Mucosa of descending colon (tissue), 3 donors: ENCODE data around the gene TRIM37. TPM values are rescaled to one million over a fixed set of nuclear protein-coding genes. Genes with fewer than 3 reads are reported as not detected.
"Not testable (repeated sequence)": the region's sequence is repeated elsewhere in the genome, so short reads cannot be mapped to it uniquely, and the experiment has no call there.

Experiments used
- ATAC-seq: fragments of 200-7000 bp; cut with Tn5 transposase; one replicate; pipeline ENCODE4 v1.9.1; 2020; ENCODE audit warnings: mild to moderate bottlenecking, moderate library complexity
- DNase-seq, 3 donors: peaks; one replicate each; pipeline ENCODE4 v3.0.0-alpha.2; 2020
- H3K36me3 ChIP-seq: fragments of 200-600 bp; one replicate; pipeline ENCODE4 v1.8.0; 2021; ENCODE audit warnings: low read depth, mild to moderate bottlenecking
- H3K4me1 ChIP-seq: fragments of 200-600 bp; one replicate; pipeline ENCODE4 v1.8.0; 2021; ENCODE audit warnings: low read depth, mild to moderate bottlenecking
- H3K4me3 ChIP-seq: fragments of 200-600 bp; one replicate; pipeline ENCODE4 v1.8.0; 2021; ENCODE audit warnings: mild to moderate bottlenecking
- H3K9me3 ChIP-seq: fragments of 200-600 bp; one replicate; pipeline ENCODE4 v1.8.0; 2021; ENCODE audit warnings: mild to moderate bottlenecking
- CTCF ChIP-seq: fragments of 200-600 bp; IDR thresholded peaks from one replicate; pipeline ENCODE4 v1.8.0; 2022; ENCODE audit warnings: antibody characterized with exemption, mild to moderate bottlenecking
- intact Hi-C, 2 donors: fragments of 100-400 bp; cut with DNase I in 1 of 2; cut with micrococcal nuclease in 1 of 2; formaldehyde crosslinking; loops; one replicate each; pipeline versions ENCODE4 v1.11.0 to v1.11.1; 2022; cut with DNase I, micrococcal nuclease
- total RNA-seq, 3 donors: library from RNA; stranded (reverse); fragmentation: NEBNext Ultra II Directional in 2 of 3; extraction: Animal tissue kit (Norgen Biotek cat#: 25700) in 2 of 3; gene quantifications; one replicate each; pipeline versions ENCODE4 v1.2.1 to v1.2.4, GENCODE V29; 2021 to 2023
- donor health status: DM: no; HTN: no; CAD: no; lungs with moderate emphysema.
- donor health status: DM: no; HTN: no; CAD: no.
- donor health status: DM: no; HTN: yes; CAD: no.

Gene TRIM37
- total RNA-seq, 3 donors from 2014 or later, result 11.4 to 24.6 (median 14.5) TPM

GRCh38 chr17:59145571-59146096 is 39.0 kb upstream of the TRIM37 start:
- no peak for DNase-seq
- H3K9me3 ChIP-seq, result no peaks in the 10 kb centered on the region
- H3K4me3 ChIP-seq, result no peak overlapping the region
- no peak for TF ChIP-seq CTCF
- no peaks in the 10 kb centered on the region for H3K36me3 ChIP-seq
- ATAC-seq, result no peak
- H3K4me1 ChIP-seq, result no peaks in the 10 kb centered on the region
- intact Hi-C loops, result no loop called here

- H3K4me1 ChIP-seq, result no peaks in the 10 kb centered on the region
- DNase-seq (no peak), ATAC-seq (no peak)
- intact Hi-C loops, result no loop called here
- no peak overlapping the region for H3K4me3 ChIP-seq
- no peak for TF ChIP-seq CTCF
- H3K36me3 ChIP-seq, result no peaks in the 10 kb centered on the region
- no peaks in the 10 kb centered on the region for H3K9me3 ChIP-seq
Observed at GRCh38 chr17:59141860-59142259, 35.2 kb upstream of the TRIM37 start.

DNA sequence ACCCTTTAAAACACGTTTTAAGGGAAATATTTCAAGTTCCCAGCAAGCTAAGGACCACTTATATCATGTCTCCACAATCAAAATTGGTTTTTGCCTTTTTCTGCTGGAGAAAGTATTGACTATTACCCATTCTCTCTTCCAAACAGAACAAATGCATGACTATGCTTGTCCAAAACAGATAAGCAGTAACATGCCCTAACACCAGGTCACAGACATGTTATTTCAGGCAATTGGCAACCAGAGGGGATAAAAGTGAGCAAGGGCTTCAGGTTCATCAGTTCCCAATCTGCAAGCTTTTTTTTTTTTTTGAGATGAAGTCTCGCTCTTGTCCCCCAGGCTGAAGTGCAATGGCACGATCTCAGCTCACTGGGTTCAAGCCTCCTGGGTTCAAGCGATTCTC is 33.3 kb upstream of the TRIM37 start:
- TF ChIP-seq CTCF, result no peak
- no peaks in the 10 kb centered on the region for H3K36me3 ChIP-seq
- ATAC-seq (no peak), DNase-seq (no peak)
- H3K9me3 ChIP-seq, result no peaks in the 10 kb centered on the region
- intact Hi-C loops, result no loop called here
- no peaks in the 10 kb centered on the region for H3K4me1 ChIP-seq
- no peak overlapping the region for H3K4me3 ChIP-seq

- H3K36me3 ChIP-seq, ATAC-seq, H3K4me3 ChIP-seq, H3K4me1 ChIP-seq, H3K9me3 ChIP-seq, intact Hi-C loops, DNase-seq: not testable (repeated sequence)
Observed at GRCh38 chr17:59138339-59138738, 31.7 kb upstream of the TRIM37 start.

GRCh38 chr17:59131131-59131530 is 24.5 kb upstream of the TRIM37 start:
- Histone ChIP-seq H3K4me3 (no peak overlapping the region), H3K9me3 (no peaks in the 10 kb centered on the region), H3K4me1 (no peaks in the 10 kb centered on the region), H3K36me3 (no peaks in the 10 kb centered on the region)
- intact Hi-C loops, result no loop called here
- no peak for DNase-seq
- TF ChIP-seq CTCF, result no peak
- no peak for ATAC-seq

DNA sequence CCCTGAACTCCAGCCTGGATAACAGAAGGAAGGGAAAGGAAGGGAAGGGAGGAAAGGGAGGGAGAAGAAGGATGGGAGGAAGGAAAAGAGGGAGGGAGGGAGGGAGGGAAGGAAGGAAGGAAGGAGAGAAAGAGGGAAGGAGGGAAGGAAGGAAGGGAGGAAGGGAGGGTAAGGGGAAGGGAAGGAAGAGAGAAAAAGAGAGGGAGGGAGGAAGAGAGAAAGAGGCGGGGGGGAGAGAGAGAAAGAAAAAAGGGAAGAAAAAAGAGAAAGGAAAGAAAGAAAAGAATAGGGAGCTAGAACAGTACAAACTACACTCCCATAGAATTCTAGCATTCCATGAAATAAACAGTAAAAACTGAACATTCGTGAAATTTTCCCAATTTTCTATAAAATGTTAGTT is 23.1 kb upstream of the TRIM37 start:
- intact Hi-C loops, result no loop called here
- no peak for DNase-seq
- Histone ChIP-seq H3K9me3 (no peaks in the 10 kb centered on the region), H3K4me3 (no peak overlapping the region), H3K36me3 (no peaks in the 10 kb centered on the region), H3K4me1 (no peaks in the 10 kb centered on the region)
- no peak for TF ChIP-seq CTCF
- ATAC-seq, result no peak
